GM23338 (cell line): ENCODE data around the gene SUPT6H. TPM values are rescaled to one million over a fixed set of nuclear protein-coding genes. Genes with fewer than 3 reads are reported as not detected.

Experiments used
- ATAC-seq: fragments of 200-7000 bp; cut with Tn5 transposase; 3 replicates; pipeline ENCODE4 v1.9.1; 2020
- DNase-seq: peaks from one replicate; pipeline ENCODE4 v3.0.0-alpha.2; 2015; ENCODE audit warnings: low spot score
- H2AFZ ChIP-seq: fragments of 200-600 bp; sonication (generic); 2 replicates; pipeline ENCODE4 v1.8.0; 2016; ENCODE audit warnings: antibody characterized with exemption, mild to moderate bottlenecking, moderate library complexity
- H3F3A ChIP-seq: fragments of 200-600 bp; sonication (generic); replicated peaks from 2 replicates; pipeline ENCODE4 v1.8.0; 2017; ENCODE audit warnings: antibody characterized with exemption, mixed run types, low read depth
- H3K27ac ChIP-seq: fragments of 200-600 bp; sonication (generic); 2 replicates; pipeline ENCODE4 v1.6.1; 2016; ENCODE audit warnings: low read depth
- H3K27me3 ChIP-seq: fragments of 200-600 bp; sonication (generic); 2 replicates; pipeline ENCODE4 v1.8.0; 2016; ENCODE audit warnings: mild to moderate bottlenecking, mixed run types, moderate library complexity; ENCODE audit not compliant: insufficient read depth
- H3K36me3 ChIP-seq: fragments of 200-600 bp; sonication (generic); 2 replicates; pipeline ENCODE4 v1.8.0; 2016; ENCODE audit warnings: mild to moderate bottlenecking; ENCODE audit not compliant: insufficient read depth
- H3K4me1 ChIP-seq: fragments of 200-600 bp; sonication (generic); 2 replicates; pipeline ENCODE4 v1.8.0; 2016; ENCODE audit warnings: mild to moderate bottlenecking, moderate library complexity; ENCODE audit not compliant: insufficient read depth
- H3K4me2 ChIP-seq: fragments of 200-600 bp; sonication (generic); 2 replicates; pipeline ENCODE4 v1.7.1; 2017; ENCODE audit warnings: mixed run types
- H3K4me3 ChIP-seq: fragments of 200-600 bp; sonication (generic); 2 replicates; pipeline ENCODE4 v1.6.1; 2016; ENCODE audit warnings: mixed run types
- H3K79me2 ChIP-seq: fragments of 200-600 bp; sonication (generic); replicated peaks from 2 replicates; pipeline ENCODE4 v1.8.0; 2017; ENCODE audit warnings: mild to moderate bottlenecking; ENCODE audit not compliant: insufficient read depth
- H3K9me2 ChIP-seq: fragments of 200-600 bp; sonication (generic); 2 replicates; pipeline ENCODE4 v1.8.0; 2017; ENCODE audit not compliant: insufficient read depth
- H4K20me1 ChIP-seq: fragments of 200-600 bp; sonication (generic); replicated peaks from 2 replicates; pipeline ENCODE4 v1.8.0; 2017; ENCODE audit warnings: mild to moderate bottlenecking; ENCODE audit not compliant: insufficient read depth
- H3K27ac Mint-ChIP-seq: 2 replicates; pipeline ENCODE4 v1.8.0; 2020; ENCODE audit warnings: inconsistent platforms, mild to moderate bottlenecking, moderate library complexity, mixed read lengths
- H3K27me3 Mint-ChIP-seq: 3 replicates; pipeline ENCODE4 v1.8.0; 2022; ENCODE audit warnings: low read depth, mild to moderate bottlenecking, moderate library complexity, mixed read lengths, inconsistent platforms; ENCODE audit not compliant: insufficient read depth, poor library complexity
- H3K36me3 Mint-ChIP-seq: 3 replicates; pipeline ENCODE4 v1.8.0; 2021; ENCODE audit warnings: low read depth, mild to moderate bottlenecking, inconsistent platforms, moderate library complexity, mixed read lengths
- H3K4me1 Mint-ChIP-seq: 3 replicates; pipeline ENCODE4 v1.8.0; 2020; ENCODE audit warnings: mild to moderate bottlenecking, inconsistent platforms, mixed read lengths
- H3K4me3 Mint-ChIP-seq: 3 replicates; pipeline ENCODE4 v1.8.0; 2021; ENCODE audit warnings: moderate library complexity, mild to moderate bottlenecking, inconsistent platforms, mixed read lengths
- H3K9me3 Mint-ChIP-seq: 3 replicates; pipeline ENCODE4 v1.8.0; 2020; ENCODE audit warnings: moderate library complexity, mild to moderate bottlenecking, inconsistent platforms, mixed read lengths
- CREB1 ChIP-seq: fragments of 250-450 bp; sonication (Bioruptor Pico); IDR thresholded peaks from 2 replicates; pipeline ENCODE4 v1.5.0; 2020; ENCODE audit warnings: low read depth, mild to moderate bottlenecking, moderate library complexity
- EZH2 ChIP-seq: fragments of 200-600 bp; sonication (generic); IDR thresholded peaks from one replicate; pipeline ENCODE4 v1.8.0; 2017; ENCODE audit warnings: antibody characterized with exemption, mild to moderate bottlenecking, low read depth; ENCODE audit not compliant: unreplicated experiment
- EZH2phosphoT487 ChIP-seq: fragments of 200-600 bp; sonication (generic); IDR thresholded peaks from one replicate; pipeline ENCODE4 v1.8.1; 2018; ENCODE audit warnings: antibody characterized with exemption; ENCODE audit not compliant: unreplicated experiment
- JUNB ChIP-seq: IDR thresholded peaks from one replicate; pipeline ENCODE4 v1.6.1; 2016; ENCODE audit warnings: antibody characterized with exemption; ENCODE audit not compliant: unreplicated experiment
- NANOG ChIP-seq: IDR thresholded peaks from 2 replicates; pipeline ENCODE4 v1.6.1; 2016; ENCODE audit warnings: antibody characterized with exemption, borderline replicate concordance
- POLR2AphosphoS5 ChIP-seq: IDR thresholded peaks from 2 replicates; pipeline ENCODE4 v1.6.1; 2016; ENCODE audit warnings: antibody characterized with exemption, low read depth
- STAT1 ChIP-seq: IDR thresholded peaks from one replicate; pipeline ENCODE4 v1.6.1; 2016; ENCODE audit warnings: antibody characterized with exemption; ENCODE audit not compliant: unreplicated experiment
- ZNF114 ChIP-seq: fragments of 250-450 bp; sonication (Bioruptor Pico); IDR thresholded peaks from 2 replicates; pipeline ENCODE4 v1.5.0; 2020; ENCODE audit warnings: mild to moderate bottlenecking, moderate library complexity
- ZNF331 ChIP-seq: fragments of 250-450 bp; sonication (Bioruptor Pico); IDR thresholded peaks from 2 replicates; pipeline ENCODE4 v1.5.0; 2020; ENCODE audit warnings: low read depth, mild to moderate bottlenecking, moderate library complexity
- polyA plus RNA-seq: library from polyadenylated mRNA; unstranded; fragments of >200 nt; fragmentation: Nextera tagmentation; extraction: Ambion mirVana; gene quantifications from 2 replicates; pipeline ENCODE4 v1.2.1, GENCODE V29; 2016
- total RNA-seq: library from RNA; depleted of rRNA; stranded (reverse); fragments of >200 nt; shearing (Covaris generic); gene quantifications from 2 replicates; pipeline ENCODE4 v1.2.3, GENCODE V29; 2014
- TF ChIP-seq, protein P1 (sequence below): IDR thresholded peaks from 2 replicates; pipeline ENCODE4 v1.6.1; 2016; ENCODE audit warnings: antibody characterized with exemption
- TF ChIP-seq, protein P2 (sequence below), 2 experiments: fragments of 200-600 bp in 1 of 2; sonication (generic) in 1 of 2; conservative IDR thresholded peaks; 2 replicates each; pipeline versions ENCODE4 v1.5.1 to v1.6.1; 2016 to 2017; ENCODE audit warnings: antibody characterized with exemption in 2 of 2, low read depth in 2 of 2, mild to moderate bottlenecking in 2 of 2, moderate library complexity in 1 of 2
- TF ChIP-seq, protein P3 (sequence below): IDR thresholded peaks from one replicate; pipeline ENCODE4 v1.6.1; 2018; ENCODE audit warnings: antibody characterized with exemption; ENCODE audit not compliant: unreplicated experiment

The SUPT6H gene
- total and polyA plus RNA-seq, 2 experiments from 2014 or later = 17.8 to 70.7 TPM

DNA sequence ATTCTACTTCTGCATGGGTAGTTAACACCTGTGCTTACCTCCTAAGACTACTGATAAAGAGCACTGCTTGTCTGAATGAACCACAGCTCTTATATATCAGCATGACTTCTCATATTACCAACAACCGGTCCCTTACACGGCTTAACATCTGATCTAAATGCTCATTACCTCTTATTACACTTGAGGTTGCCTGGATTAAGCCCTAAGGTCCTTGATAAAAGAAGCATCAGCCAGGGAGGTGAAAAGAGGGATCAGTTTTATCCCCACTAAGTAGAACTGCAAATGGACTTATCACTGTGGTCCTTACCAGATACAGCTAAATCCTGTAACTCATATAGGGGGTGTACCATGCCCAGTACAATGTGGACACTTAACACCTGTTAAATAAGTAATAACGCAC is 39.8 kb upstream of the SUPT6H start (continued):
- TF ChIP-seq, protein P1, sequence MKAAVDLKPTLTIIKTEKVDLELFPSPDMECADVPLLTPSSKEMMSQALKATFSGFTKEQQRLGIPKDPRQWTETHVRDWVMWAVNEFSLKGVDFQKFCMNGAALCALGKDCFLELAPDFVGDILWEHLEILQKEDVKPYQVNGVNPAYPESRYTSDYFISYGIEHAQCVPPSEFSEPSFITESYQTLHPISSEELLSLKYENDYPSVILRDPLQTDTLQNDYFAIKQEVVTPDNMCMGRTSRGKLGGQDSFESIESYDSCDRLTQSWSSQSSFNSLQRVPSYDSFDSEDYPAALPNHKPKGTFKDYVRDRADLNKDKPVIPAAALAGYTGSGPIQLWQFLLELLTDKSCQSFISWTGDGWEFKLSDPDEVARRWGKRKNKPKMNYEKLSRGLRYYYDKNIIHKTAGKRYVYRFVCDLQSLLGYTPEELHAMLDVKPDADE = no peak
- TF ChIP-seq EZH2 (no peak), NANOG (no peak)

DNA sequence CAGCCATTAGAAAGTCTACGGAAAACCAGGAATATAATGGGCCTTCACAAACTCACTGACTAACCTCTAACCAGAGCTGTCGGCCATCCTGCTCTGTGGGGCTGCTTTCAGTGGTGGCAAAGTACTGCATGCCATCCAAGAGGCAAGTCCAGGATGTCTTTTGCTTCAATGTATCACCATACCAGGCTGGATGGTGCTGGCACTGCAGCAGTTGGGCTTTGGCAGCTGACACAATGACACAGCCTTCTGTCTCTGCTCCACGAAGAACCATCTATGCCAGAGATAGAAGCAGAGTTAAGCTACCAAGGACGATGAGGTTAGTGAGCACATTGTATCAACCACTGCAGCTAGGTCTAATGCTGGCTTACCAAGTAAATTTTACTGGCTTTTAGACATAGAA is 38.3 kb upstream of the SUPT6H start:
- no peaks in the 10 kb centered on the region for H3K27me3 ChIP-seq
- Mint-ChIP-seq H3K36me3 (peaks cover 88% of the 10 kb centered on the region), H3K4me3 (no peak overlapping the region), H3K4me1 (no peaks in the 10 kb centered on the region), H3K27ac (no peak overlapping the region), H3K27me3 (peaks cover 2% of the 10 kb centered on the region), H3K9me3 (no peaks in the 10 kb centered on the region)
- DNase-seq = no peak
- H3K9me2 ChIP-seq = no peaks in the 10 kb centered on the region
- no peak overlapping the region for H3K27ac ChIP-seq
- peaks cover 79% of the 10 kb centered on the region for H3K36me3 ChIP-seq
- H3K4me2 ChIP-seq = no peak overlapping the region
- no peak for ATAC-seq
- H3F3A ChIP-seq = no peaks in the 10 kb centered on the region; the same call in 1 of the 2 replicates
- no peak overlapping the region for H3K4me3 ChIP-seq
- H2AFZ ChIP-seq = no peak overlapping the region
- peaks cover 30% of the 10 kb centered on the region for H4K20me1 ChIP-seq
- H3K4me1 ChIP-seq = no peaks in the 10 kb centered on the region
- no peaks in the 10 kb centered on the region for H3K79me2 ChIP-seq
- TF ChIP-seq JUNB (no peak), ZNF331 (CRISPR knock-in tag) (no peak), EZH2phosphoT487 (no peak), ZNF114 (CRISPR knock-in tag) (no peak), STAT1 (no peak), EZH2 (no peak), POLR2AphosphoS5 (no peak), CREB1 (CRISPR knock-in tag) (no peak), NANOG (no peak)
- TF ChIP-seq, protein P2, sequence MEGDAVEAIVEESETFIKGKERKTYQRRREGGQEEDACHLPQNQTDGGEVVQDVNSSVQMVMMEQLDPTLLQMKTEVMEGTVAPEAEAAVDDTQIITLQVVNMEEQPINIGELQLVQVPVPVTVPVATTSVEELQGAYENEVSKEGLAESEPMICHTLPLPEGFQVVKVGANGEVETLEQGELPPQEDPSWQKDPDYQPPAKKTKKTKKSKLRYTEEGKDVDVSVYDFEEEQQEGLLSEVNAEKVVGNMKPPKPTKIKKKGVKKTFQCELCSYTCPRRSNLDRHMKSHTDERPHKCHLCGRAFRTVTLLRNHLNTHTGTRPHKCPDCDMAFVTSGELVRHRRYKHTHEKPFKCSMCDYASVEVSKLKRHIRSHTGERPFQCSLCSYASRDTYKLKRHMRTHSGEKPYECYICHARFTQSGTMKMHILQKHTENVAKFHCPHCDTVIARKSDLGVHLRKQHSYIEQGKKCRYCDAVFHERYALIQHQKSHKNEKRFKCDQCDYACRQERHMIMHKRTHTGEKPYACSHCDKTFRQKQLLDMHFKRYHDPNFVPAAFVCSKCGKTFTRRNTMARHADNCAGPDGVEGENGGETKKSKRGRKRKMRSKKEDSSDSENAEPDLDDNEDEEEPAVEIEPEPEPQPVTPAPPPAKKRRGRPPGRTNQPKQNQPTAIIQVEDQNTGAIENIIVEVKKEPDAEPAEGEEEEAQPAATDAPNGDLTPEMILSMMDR (conservative IDR thresholded peaks at IDR 0.05; ENCODE audit: low read depth in 2 of 2) = no peak
- TF ChIP-seq, protein P1 = no peak
- TF ChIP-seq, protein P3, sequence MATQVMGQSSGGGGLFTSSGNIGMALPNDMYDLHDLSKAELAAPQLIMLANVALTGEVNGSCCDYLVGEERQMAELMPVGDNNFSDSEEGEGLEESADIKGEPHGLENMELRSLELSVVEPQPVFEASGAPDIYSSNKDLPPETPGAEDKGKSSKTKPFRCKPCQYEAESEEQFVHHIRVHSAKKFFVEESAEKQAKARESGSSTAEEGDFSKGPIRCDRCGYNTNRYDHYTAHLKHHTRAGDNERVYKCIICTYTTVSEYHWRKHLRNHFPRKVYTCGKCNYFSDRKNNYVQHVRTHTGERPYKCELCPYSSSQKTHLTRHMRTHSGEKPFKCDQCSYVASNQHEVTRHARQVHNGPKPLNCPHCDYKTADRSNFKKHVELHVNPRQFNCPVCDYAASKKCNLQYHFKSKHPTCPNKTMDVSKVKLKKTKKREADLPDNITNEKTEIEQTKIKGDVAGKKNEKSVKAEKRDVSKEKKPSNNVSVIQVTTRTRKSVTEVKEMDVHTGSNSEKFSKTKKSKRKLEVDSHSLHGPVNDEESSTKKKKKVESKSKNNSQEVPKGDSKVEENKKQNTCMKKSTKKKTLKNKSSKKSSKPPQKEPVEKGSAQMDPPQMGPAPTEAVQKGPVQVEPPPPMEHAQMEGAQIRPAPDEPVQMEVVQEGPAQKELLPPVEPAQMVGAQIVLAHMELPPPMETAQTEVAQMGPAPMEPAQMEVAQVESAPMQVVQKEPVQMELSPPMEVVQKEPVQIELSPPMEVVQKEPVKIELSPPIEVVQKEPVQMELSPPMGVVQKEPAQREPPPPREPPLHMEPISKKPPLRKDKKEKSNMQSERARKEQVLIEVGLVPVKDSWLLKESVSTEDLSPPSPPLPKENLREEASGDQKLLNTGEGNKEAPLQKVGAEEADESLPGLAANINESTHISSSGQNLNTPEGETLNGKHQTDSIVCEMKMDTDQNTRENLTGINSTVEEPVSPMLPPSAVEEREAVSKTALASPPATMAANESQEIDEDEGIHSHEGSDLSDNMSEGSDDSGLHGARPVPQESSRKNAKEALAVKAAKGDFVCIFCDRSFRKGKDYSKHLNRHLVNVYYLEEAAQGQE = no peak
